Smooth muscle cell (in vitro differentiated cells): ENCODE data around the gene ZXDC. TPM values are rescaled to one million over a fixed set of nuclear protein-coding genes. Genes with fewer than 3 reads are reported as not detected.

Experiments
- DNase-seq: peaks from one replicate; lab custom pipeline; 2025; ENCODE audit not compliant: unreplicated experiment; lab: John Stamatoyannopoulos, UW
- H2AFZ ChIP-seq: fragments of 200-600 bp; sonication (generic); 2 replicates; pipeline ENCODE4 v1.6.0; 2016; ENCODE audit warnings: antibody characterized with exemption, low read depth, mild to moderate bottlenecking
- H3F3A ChIP-seq: fragments of 200-600 bp; sonication (generic); 2 replicates; pipeline ENCODE4 v1.6.0; 2017; ENCODE audit warnings: antibody characterized with exemption, low read depth
- H3K27ac ChIP-seq: fragments of 200-600 bp; sonication (generic); 2 replicates; pipeline ENCODE4 v1.5.1; 2016; ENCODE audit warnings: low read depth, mild to moderate bottlenecking
- H3K27me3 ChIP-seq: fragments of 200-600 bp; sonication (generic); 2 replicates; pipeline ENCODE4 v1.6.1; 2016; ENCODE audit warnings: low read depth, mild to moderate bottlenecking
- H3K36me3 ChIP-seq: fragments of 200-600 bp; sonication (generic); 2 replicates; pipeline ENCODE4 v1.5.1; 2016; ENCODE audit warnings: low read depth
- H3K4me1 ChIP-seq: fragments of 200-600 bp; sonication (generic); 2 replicates; pipeline ENCODE4 v1.5.1; 2016; ENCODE audit warnings: low read depth
- H3K4me2 ChIP-seq: fragments of 200-600 bp; sonication (generic); 2 replicates; pipeline ENCODE4 v1.6.0; 2016; ENCODE audit warnings: mild to moderate bottlenecking
- H3K4me3 ChIP-seq: fragments of 200-600 bp; sonication (generic); 2 replicates; pipeline ENCODE4 v1.5.1; 2016; ENCODE audit warnings: mild to moderate bottlenecking
- H3K79me2 ChIP-seq: fragments of 200-600 bp; sonication (generic); 2 replicates; pipeline ENCODE4 v1.6.0; 2016; ENCODE audit warnings: low read depth, mild to moderate bottlenecking
- H3K9ac ChIP-seq: fragments of 200-600 bp; sonication (generic); 2 replicates; pipeline ENCODE4 v1.6.0; 2016; ENCODE audit warnings: low read depth
- H3K9me3 ChIP-seq: fragments of 200-600 bp; sonication (generic); replicated peaks from 2 replicates; pipeline ENCODE4 v1.5.1; 2016; ENCODE audit warnings: low read depth
- H4K20me1 ChIP-seq: fragments of 200-600 bp; sonication (generic); 2 replicates; pipeline ENCODE4 v1.6.0; 2016; ENCODE audit warnings: low read depth
- WGBS: methylation state at CpG from one replicate; pipeline ENCODE4 v1.1.7; 2016; ENCODE audit warnings: low lambda C conversion rate; 5-methylcytosine and 5-hydroxymethylcytosine counted together
- polyA plus RNA-seq: library from polyadenylated mRNA; unstranded; fragments of >200 nt; fragmentation: Nextera tagmentation; extraction: Ambion mirVana; gene quantifications from 2 replicates; pipeline ENCODE4 v1.2.1, GENCODE V29; 2016
- total RNA-seq: library from RNA; depleted of rRNA; stranded (reverse); fragments of >200 nt; gene quantifications from 2 replicates; pipeline ENCODE4 v1.2.3, GENCODE V29; 2014
- TF ChIP-seq, protein P1 (sequence below): fragments of 200-600 bp; sonication (generic); IDR thresholded peaks from 2 replicates; pipeline ENCODE4 v1.5.1; 2017; ENCODE audit warnings: borderline replicate concordance, mild to moderate bottlenecking, antibody characterized with exemption; ENCODE audit not compliant: insufficient read depth, poor library complexity, severe bottlenecking

ZXDC gene
- total and polyA plus RNA-seq, 2 experiments from 2014 or later = 9.2 to 20.4 TPM

DNA sequence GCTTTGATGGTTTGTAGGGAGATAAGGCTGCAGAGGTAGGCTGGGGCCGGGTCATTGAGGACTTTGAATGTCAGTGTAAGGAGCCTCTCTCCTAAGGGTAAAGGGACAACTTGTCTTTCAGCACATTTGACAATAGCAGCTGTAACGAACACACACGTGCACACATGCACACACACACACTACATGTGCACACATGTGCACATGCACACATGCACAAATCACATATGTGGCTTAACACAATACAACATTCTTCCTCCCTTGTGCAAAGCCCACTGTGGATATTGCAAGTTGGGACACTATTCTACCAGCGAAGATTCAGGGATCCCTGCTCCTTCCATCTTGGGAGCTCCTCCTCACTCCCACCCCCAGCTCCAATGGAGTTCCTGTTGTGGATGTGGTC, 82.1 kb downstream of the ZXDC start:
- H3K27ac ChIP-seq = no peak overlapping the region
- H3K4me1 ChIP-seq = peaks cover 6% of the 10 kb centered on the region
- no peak overlapping the region for H3K4me2 ChIP-seq
- no peaks in the 10 kb centered on the region for H3K79me2 ChIP-seq
- H3K4me3 ChIP-seq = no peak overlapping the region
- H4K20me1 ChIP-seq = no peaks in the 10 kb centered on the region
- H3K36me3 ChIP-seq = no peaks in the 10 kb centered on the region
- H3K9ac ChIP-seq = no peak overlapping the region
- TF ChIP-seq, protein P1, sequence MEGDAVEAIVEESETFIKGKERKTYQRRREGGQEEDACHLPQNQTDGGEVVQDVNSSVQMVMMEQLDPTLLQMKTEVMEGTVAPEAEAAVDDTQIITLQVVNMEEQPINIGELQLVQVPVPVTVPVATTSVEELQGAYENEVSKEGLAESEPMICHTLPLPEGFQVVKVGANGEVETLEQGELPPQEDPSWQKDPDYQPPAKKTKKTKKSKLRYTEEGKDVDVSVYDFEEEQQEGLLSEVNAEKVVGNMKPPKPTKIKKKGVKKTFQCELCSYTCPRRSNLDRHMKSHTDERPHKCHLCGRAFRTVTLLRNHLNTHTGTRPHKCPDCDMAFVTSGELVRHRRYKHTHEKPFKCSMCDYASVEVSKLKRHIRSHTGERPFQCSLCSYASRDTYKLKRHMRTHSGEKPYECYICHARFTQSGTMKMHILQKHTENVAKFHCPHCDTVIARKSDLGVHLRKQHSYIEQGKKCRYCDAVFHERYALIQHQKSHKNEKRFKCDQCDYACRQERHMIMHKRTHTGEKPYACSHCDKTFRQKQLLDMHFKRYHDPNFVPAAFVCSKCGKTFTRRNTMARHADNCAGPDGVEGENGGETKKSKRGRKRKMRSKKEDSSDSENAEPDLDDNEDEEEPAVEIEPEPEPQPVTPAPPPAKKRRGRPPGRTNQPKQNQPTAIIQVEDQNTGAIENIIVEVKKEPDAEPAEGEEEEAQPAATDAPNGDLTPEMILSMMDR = no peak
- H3F3A ChIP-seq = no peaks in the 10 kb centered on the region
- H3K9me3 ChIP-seq = no peaks in the 10 kb centered on the region
- no peak for DNase-seq
- 89% methylated on average over 4 of the region's 4 CpGs for WGBS
- H3K27me3 ChIP-seq = peaks cover 11% of the 10 kb centered on the region
- H2AFZ ChIP-seq = no peak overlapping the region

DNA sequence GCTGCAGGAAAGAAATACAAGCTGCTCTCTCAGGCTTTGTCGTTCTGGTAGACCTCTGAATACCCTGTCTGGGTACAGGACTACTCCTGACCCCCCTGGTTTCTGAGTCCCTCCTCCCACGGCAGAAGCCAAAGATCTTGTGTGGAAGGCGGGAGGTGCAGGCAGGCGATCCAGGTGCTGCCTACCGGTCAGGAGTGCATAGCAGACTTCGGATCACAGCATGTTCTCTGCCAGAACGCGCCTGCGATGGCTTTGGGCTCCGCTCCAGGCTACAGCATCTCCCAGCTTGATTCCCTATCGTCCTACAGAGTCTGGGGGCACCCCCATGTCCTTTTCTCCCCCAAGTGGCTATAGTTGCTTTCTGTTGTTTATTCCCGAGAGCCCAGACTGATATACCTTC, 83.4 kb downstream of the ZXDC start:
- peaks cover 6% of the 10 kb centered on the region for H3K4me1 ChIP-seq
- peaks cover 11% of the 10 kb centered on the region for H3K27me3 ChIP-seq
- TF ChIP-seq, protein P1 = no peak
- 92% methylated on average over 12 of the region's 12 CpGs for whole genome bisulfite sequencing
- H3K4me3 ChIP-seq = no peak overlapping the region
- no peak overlapping the region for H3K27ac ChIP-seq
- H4K20me1 ChIP-seq = no peaks in the 10 kb centered on the region
- no peak overlapping the region for H3K4me2 ChIP-seq
- H2AFZ ChIP-seq = no peak overlapping the region
- no peaks in the 10 kb centered on the region for H3K79me2 ChIP-seq
- no peaks in the 10 kb centered on the region for H3K36me3 ChIP-seq
- DNase-seq = no peak
- no peaks in the 10 kb centered on the region for H3K9me3 ChIP-seq
- no peak overlapping the region for H3K9ac ChIP-seq
- no peaks in the 10 kb centered on the region for H3F3A ChIP-seq

DNA sequence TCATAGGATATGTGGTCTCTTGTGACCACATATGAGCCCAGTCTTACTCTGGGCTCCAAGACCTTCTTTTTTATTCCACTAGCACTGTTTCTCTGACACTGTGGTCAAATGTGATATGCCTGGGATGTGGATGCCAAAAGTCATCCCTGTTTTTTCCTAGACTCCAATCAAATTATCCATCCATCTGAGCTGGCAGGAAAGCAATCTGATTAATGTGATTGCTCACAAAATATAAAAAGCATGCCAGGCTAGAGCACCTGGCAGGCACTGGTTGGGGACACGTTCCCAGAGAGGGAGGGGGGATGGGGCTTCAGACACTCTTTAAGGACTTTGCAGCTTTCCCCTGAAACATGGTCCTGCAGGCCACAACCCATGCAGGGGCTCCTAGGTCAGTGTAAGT, 84.1 kb downstream of the ZXDC start:
- H3K27ac ChIP-seq = no peak overlapping the region
- H3K4me2 ChIP-seq = no peak overlapping the region
- no peaks in the 10 kb centered on the region for H3K9me3 ChIP-seq
- 76% methylated on average over 1 of the region's 1 CpG for WGBS
- H3F3A ChIP-seq = no peaks in the 10 kb centered on the region
- no peak for DNase-seq
- H4K20me1 ChIP-seq = no peaks in the 10 kb centered on the region
- H3K36me3 ChIP-seq = no peaks in the 10 kb centered on the region
- no peaks in the 10 kb centered on the region for H3K79me2 ChIP-seq
- no peak overlapping the region for H3K4me3 ChIP-seq
- H3K4me1 ChIP-seq = peaks cover 6% of the 10 kb centered on the region
- H2AFZ ChIP-seq = no peak overlapping the region
- TF ChIP-seq, protein P1 = no peak
- no peak overlapping the region for H3K9ac ChIP-seq
- peaks cover 11% of the 10 kb centered on the region for H3K27me3 ChIP-seq

DNA sequence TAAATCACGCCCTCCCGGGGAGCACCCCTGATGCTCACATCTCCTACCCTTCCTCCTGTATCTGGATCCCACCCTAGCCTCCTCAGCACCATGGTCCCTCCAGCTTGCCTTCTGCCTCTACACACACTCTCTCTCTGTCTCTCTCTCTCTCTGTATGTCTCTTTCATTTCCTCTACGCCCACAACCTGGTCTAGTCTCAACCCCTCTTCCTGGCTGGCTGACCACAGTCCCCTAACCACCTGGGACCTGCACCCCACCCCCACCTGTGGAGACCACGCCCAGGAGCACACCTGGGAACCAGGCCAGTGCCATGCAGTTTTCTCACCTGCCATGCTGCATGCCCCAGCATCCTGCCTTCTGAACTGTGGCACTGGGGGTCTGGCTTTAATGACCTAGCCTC, 84.9 kb downstream of the ZXDC start:
- no peaks in the 10 kb centered on the region for H3F3A ChIP-seq
- no peaks in the 10 kb centered on the region for H3K9me3 ChIP-seq
- H3K4me1 ChIP-seq = peaks cover 6% of the 10 kb centered on the region
- 95% methylated on average over 4 of the region's 4 CpGs for WGBS
- H3K4me2 ChIP-seq = no peak overlapping the region
- no peaks in the 10 kb centered on the region for H3K79me2 ChIP-seq
- no peaks in the 10 kb centered on the region for H4K20me1 ChIP-seq
- H3K4me3 ChIP-seq = no peak overlapping the region
- TF ChIP-seq, protein P1 = no peak
- no peak for DNase-seq
- no peak overlapping the region for H2AFZ ChIP-seq
- no peak overlapping the region for H3K9ac ChIP-seq
- H3K36me3 ChIP-seq = no peaks in the 10 kb centered on the region
- peaks cover 8% of the 10 kb centered on the region for H3K27me3 ChIP-seq
- H3K27ac ChIP-seq = no peak overlapping the region
